ENCODE results near the gene CELF1.

DNA sequence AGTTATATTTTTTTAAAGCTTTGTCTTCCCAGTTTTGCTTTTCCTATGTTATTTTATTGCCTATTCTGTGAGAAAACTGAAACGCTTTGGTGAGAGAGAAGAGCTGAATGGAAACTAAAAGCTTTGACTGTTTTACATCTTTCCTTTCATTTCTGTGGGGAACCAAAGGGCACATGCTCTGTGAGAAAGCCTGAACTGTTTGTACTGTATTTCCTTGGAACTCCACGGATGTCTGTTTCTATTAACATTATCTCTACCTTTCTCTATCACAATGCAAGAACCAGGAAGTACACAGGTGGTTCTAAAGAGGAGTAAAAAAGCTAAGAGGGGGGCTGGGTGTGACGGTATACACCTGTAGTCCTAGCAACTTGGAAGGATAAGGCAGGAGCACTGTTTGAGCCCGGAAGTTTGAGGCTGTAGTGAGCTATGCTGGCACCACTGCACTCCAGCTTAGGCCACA is 43.8 kb downstream of the CELF1 start:
- TF ChIP-seq, protein P1, sequence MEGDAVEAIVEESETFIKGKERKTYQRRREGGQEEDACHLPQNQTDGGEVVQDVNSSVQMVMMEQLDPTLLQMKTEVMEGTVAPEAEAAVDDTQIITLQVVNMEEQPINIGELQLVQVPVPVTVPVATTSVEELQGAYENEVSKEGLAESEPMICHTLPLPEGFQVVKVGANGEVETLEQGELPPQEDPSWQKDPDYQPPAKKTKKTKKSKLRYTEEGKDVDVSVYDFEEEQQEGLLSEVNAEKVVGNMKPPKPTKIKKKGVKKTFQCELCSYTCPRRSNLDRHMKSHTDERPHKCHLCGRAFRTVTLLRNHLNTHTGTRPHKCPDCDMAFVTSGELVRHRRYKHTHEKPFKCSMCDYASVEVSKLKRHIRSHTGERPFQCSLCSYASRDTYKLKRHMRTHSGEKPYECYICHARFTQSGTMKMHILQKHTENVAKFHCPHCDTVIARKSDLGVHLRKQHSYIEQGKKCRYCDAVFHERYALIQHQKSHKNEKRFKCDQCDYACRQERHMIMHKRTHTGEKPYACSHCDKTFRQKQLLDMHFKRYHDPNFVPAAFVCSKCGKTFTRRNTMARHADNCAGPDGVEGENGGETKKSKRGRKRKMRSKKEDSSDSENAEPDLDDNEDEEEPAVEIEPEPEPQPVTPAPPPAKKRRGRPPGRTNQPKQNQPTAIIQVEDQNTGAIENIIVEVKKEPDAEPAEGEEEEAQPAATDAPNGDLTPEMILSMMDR (IDR thresholded peaks at IDR 0.05; ENCODE audit: low read length) = no peak
- TF ChIP-seq EZH2 (IDR thresholded peaks at IDR 0.05; ENCODE audit: borderline replicate concordance, low read length) = no peak
